GM21447 (cell line): ENCODE measurements around the gene RPA4.
"Not testable (repeated sequence)": the region's sequence is repeated elsewhere in the genome, so short reads cannot be mapped to it uniquely, and the experiment has no call there.

Source experiments
- ATAC-seq: cut with Tn5 transposase; IDR thresholded peaks from one replicate; pipeline ENCODE4 v1.9.1; 2021; ENCODE audit not compliant: unreplicated experiment

RPA4 gene, protein sequence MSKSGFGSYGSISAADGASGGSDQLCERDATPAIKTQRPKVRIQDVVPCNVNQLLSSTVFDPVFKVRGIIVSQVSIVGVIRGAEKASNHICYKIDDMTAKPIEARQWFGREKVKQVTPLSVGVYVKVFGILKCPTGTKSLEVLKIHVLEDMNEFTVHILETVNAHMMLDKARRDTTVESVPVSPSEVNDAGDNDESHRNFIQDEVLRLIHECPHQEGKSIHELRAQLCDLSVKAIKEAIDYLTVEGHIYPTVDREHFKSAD

DNA sequence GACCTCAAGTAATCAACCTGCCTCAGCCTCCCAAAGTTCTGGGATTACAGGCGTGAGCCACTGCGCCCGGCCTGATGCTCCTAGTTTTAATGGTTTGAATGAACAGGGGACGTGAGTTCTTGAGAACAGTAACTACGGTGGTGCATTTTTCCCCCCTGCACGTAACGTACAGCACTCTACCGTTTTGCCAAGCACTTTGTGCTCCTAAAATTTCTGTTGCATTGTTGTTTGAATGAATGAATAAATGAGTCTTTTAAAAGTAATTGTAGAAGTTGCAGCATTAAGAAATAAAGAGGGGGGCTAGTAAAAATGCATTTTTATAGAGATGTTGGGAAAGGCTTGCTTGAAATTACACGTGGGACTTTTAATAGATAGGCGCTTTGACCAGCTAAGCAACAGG, at the start of gene RPA4:
Gene RPA4, plus strand, starts transcription at position 301 of the 400 bp plus-strand sequence. CDS start 403 bp downstream, outside the sequence.
- ATAC-seq = no peak

GRCh38 chrX:96834137-96834536, 49.6 kb upstream of the RPA4 start:
- no peak for ATAC-seq

GRCh38 chrX:96835660-96836289, 47.9 kb upstream of the RPA4 start:
- peak; percentile 82 for ATAC-seq

DNA sequence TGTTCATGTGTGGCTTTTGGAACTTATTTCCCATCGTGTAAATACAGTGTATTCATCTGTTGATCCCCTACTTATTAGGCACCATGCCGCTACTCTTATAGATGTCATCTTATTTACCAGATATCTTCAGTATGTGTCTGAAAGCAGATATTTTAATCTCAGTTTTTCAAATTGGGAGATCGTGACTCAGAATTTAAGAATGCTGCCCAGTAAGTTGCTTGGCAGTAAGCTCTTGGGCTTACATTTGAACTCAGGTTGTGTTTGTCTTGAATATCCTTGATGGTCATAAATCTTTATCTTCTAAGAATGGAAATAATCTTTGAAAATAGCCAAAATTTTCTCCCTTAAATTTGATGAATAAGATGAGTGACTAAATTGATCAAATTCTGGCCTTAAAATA, 45.9 kb upstream of the RPA4 start:
- ATAC-seq = no peak

GRCh38 chrX:96838537-96838936, 45.2 kb upstream of the RPA4 start:
- ATAC-seq = no peak

GRCh38 chrX:96841325-96841724, 42.4 kb upstream of the RPA4 start:
- no peak for ATAC-seq

- not testable (repeated sequence) for ATAC-seq
Observed at GRCh38 chrX:96841866-96842265, 41.8 kb upstream of the RPA4 start.

GRCh38 chrX:96843566-96843965, 40.1 kb upstream of the RPA4 start:
- ATAC-seq = no peak

DNA sequence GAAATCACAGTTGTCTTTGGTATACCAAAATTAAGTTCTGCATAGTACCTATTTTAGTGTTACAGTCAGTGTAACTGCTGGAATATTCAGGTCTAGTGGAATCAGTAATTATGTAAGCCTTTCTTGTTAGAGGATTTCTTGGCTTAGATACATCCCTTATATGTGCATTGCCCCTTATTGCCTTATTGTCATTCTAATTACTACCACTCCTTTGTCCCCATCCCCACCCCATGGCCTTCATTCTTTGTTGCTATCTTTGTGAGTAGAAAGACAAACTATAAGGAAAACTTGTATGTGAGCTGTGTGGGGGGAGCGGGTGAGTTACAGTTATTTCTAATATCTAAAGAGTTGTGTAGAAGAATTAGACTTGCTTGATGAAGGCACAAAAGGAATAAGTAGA, 36.9 kb upstream of the RPA4 start:
- ATAC-seq = no peak

GRCh38 chrX:96859422-96859821, 24.3 kb upstream of the RPA4 start:
- not testable (repeated sequence) for ATAC-seq

DNA sequence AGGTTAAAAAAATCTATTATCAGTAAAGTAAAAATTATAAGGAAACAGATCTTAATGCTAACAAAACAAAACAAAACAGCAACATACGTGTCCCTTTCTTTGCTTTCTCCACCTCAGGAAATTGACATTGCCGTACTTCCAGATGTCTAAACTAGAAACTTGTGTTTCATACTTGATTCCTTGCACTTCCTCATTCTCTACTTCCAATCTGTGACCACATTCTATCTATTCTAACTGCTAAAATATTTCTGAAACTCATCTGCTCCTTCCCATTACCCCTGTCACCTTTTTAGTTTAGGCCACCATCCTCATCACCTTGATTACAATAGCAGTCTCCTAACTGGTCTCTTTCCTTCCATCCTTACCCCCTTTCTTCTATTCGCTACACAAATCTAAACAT, 22.5 kb upstream of the RPA4 start:
- peak; percentile 83 for ATAC-seq

- ATAC-seq = peak; percentile 32
Observed at GRCh38 chrX:96861661-96862060, 22.0 kb upstream of the RPA4 start.

- no peak for ATAC-seq
Observed at GRCh38 chrX:96884027-96884426, 319 bp downstream of the RPA4 start.

DNA sequence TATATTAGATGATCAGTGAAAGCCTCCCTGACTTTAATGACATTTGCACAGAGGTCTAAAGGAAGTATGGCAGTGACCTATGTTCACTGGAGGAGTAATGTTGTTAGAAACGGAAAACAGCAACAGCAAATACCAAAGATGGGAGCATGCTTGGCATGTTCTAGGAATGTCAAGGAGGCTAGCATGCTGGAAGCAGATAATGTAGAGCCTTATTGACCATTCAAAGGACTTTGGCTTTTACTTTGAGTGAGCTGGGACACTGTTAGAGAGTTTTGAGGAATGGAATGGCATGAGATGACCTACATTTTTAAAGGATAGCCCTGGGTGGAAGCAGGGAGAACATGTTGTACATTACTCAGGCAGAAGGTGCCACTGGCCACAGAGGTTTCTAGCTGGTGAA, 6.0 kb downstream of the RPA4 start:
- ATAC-seq = no peak

- no peak for ATAC-seq
Observed at GRCh38 chrX:96906741-96907140, 23.0 kb downstream of the RPA4 start.

- no peak for ATAC-seq
Observed at GRCh38 chrX:96907516-96908272, 24.0 kb downstream of the RPA4 start.

DNA sequence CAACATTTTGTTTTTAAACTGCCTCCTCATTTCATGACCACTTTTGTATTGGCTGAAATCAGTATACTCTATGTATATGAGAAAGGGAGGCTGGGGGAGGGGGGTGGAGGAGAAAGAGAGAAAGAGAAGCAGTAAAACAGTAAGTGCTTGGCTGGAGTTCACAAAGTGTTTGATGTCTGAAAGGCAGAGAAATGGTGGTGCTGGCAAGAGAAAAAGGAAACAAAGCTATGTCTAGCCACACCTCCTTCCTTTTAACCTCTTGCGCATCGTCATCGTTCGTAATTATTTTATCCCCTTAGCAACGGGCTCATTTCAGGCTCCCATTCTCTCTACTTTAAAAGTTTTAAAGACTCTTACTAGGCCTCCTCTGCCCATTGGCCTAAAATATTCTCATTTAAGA, 25.6 kb downstream of the RPA4 start:
- no peak for ATAC-seq

GRCh38 chrX:96918864-96919263, 35.2 kb downstream of the RPA4 start:
- no peak for ATAC-seq

- no peak for ATAC-seq
Observed at GRCh38 chrX:96919672-96920071, 36.0 kb downstream of the RPA4 start.

DNA sequence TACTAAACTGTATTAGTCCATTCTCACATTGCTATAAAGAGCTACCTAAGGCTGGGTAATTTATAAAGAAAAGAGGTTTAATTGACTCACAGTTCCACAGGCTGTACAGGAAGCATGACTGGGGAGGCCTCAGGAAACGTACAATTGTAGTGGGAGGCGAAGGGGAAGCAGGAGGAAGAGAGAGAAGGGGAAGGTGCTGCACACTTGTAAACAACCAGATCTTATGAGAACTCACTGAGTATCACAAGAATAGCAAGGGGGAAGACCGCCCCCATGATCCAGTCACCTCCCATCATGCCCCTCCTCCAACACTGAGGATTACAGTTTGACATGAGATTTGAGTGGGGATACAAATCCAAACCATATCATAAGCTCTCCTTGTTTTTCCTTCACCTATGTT, 40.9 kb downstream of the RPA4 start:
- ATAC-seq = no peak

- no peak for ATAC-seq
Observed at GRCh38 chrX:96929036-96929435, 45.3 kb downstream of the RPA4 start.
